ENCODE data around the gene CDK17. TPM values are rescaled to one million over a fixed set of nuclear protein-coding genes. Genes with fewer than 3 reads are reported as not detected.
A peak's percentile ranks its signal among the peaks of the same experiment; 100 is the strongest.

The CDK17 gene
- total and polyA plus RNA-seq, 10 donors = 12.9 to 108 (median 66.4) TPM

- H3K9me3 ChIP-seq = no peaks in the 10 kb centered on the region
- TF ChIP-seq, protein P1, sequence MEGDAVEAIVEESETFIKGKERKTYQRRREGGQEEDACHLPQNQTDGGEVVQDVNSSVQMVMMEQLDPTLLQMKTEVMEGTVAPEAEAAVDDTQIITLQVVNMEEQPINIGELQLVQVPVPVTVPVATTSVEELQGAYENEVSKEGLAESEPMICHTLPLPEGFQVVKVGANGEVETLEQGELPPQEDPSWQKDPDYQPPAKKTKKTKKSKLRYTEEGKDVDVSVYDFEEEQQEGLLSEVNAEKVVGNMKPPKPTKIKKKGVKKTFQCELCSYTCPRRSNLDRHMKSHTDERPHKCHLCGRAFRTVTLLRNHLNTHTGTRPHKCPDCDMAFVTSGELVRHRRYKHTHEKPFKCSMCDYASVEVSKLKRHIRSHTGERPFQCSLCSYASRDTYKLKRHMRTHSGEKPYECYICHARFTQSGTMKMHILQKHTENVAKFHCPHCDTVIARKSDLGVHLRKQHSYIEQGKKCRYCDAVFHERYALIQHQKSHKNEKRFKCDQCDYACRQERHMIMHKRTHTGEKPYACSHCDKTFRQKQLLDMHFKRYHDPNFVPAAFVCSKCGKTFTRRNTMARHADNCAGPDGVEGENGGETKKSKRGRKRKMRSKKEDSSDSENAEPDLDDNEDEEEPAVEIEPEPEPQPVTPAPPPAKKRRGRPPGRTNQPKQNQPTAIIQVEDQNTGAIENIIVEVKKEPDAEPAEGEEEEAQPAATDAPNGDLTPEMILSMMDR (IDR thresholded peaks at IDR 0.05 in 8 of 11, conservative IDR thresholded peaks at IDR 0.05 in 3 of 11) = no peak
- TF ChIP-seq POLR2AphosphoS5 (IDR thresholded peaks at IDR 0.05) (peak; percentile 5 to 47 (median 26)), POLR2A (IDR thresholded peaks at IDR 0.05) (no peak)
- no peaks in the 10 kb centered on the region for H3K27me3 ChIP-seq (replicated peaks in 1 of 7)
- H3K4me3 ChIP-seq = no peak overlapping the region
- WGBS, 5 donors = 61 to 88% (median 73%) methylated on average over 10 to 13 of the region's 13 CpGs
- intact Hi-C loops (cut with DNase I; ENCODE audit: low total_unique reads) = no loop called here
- H3K27ac ChIP-seq = peak overlapping the region; percentile 19 to 71 (median 47)
- H3K4me1 ChIP-seq = peaks cover 17 to 100% (median 81%) of the 10 kb centered on the region in 6 donors
- peak; percentile 69 for DNase-seq
- peaks cover 0 to 45% (median 0%) of the 10 kb centered on the region in 6 donors for H3K36me3 ChIP-seq
Observed at GRCh38 chr12:96238336-96239047, 161.7 kb downstream of the CDK17 start.

GRCh38 chr12:96237465-96238077 lies 162.7 kb downstream of the CDK17 start:
- Histone ChIP-seq H3K9me3 (no peaks in the 10 kb centered on the region), H3K4me3 (no peak overlapping the region), H3K27me3 (replicated peaks in 1 of 7) (no peaks in the 10 kb centered on the region), H3K4me1 (peaks cover 17 to 100% (median 81%) of the 10 kb centered on the region in 6 donors), H3K36me3 (peaks cover 0 to 53% (median 0%) of the 10 kb centered on the region in 6 donors), H3K27ac (peak overlapping the region in 7 of 8 donors; percentile 27 to 71 (median 48))
- intact Hi-C loops (cut with DNase I; ENCODE audit: low total_unique reads) = no loop called here
- 27 to 38% (median 31%) methylated on average over 9 of the region's 9 CpGs for WGBS, 5 donors
- TF ChIP-seq, protein P1 (IDR thresholded peaks at IDR 0.05 in 8 of 11, conservative IDR thresholded peaks at IDR 0.05 in 3 of 11) = no peak
- peak in 2 of 3 donors; percentile 17 to 39 for TF ChIP-seq POLR2AphosphoS5 (IDR thresholded peaks at IDR 0.05)
- peak; percentile 57 for DNase-seq

DNA sequence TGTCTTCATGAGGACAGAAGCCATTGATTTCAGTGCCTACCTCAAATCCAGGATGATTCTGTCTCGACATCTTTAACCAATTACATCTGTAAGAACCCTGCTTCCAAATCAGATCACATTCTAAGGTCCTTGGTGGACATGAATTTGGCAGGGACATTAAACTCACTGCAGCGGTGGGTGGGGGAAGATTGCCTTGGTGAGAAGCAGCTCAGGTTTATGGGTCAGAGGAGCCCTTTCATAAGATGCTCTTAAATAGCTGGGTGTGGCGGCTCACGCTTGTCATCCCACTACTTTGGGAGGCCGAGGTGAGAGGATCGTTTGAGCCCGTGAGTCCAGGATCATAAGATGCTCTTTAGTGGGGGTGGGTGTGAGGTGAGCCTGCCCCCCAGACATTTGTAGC lies 163.2 kb downstream of the CDK17 start:
- H3K4me1 ChIP-seq = peaks cover 17 to 95% (median 76%) of the 10 kb centered on the region in 6 donors
- WGBS, 5 donors = 86 to 90% (median 87%) methylated on average over 6 to 7 of the region's 7 CpGs
- intact Hi-C loops (cut with DNase I; ENCODE audit: low total_unique reads) = no loop called here

More for the DNA sequence above, 163.2 kb downstream of the CDK17 start:
- DNase-seq = no peak
- no peaks in the 10 kb centered on the region for H3K27me3 ChIP-seq (replicated peaks in 1 of 7)
- H3K27ac ChIP-seq = peak overlapping the region in 6 of 8 donors; percentile 44 to 71 (median 54)
- TF ChIP-seq, protein P1 (IDR thresholded peaks at IDR 0.05 in 8 of 11, conservative IDR thresholded peaks at IDR 0.05 in 3 of 11) = no peak
- TF ChIP-seq POLR2A (IDR thresholded peaks at IDR 0.05) = no peak
- TF ChIP-seq POLR2AphosphoS5 (IDR thresholded peaks at IDR 0.05) = no peak
- H3K4me3 ChIP-seq = no peak overlapping the region
- no peaks in the 10 kb centered on the region for H3K9me3 ChIP-seq
- peaks cover 0 to 57% (median 0%) of the 10 kb centered on the region in 6 donors for H3K36me3 ChIP-seq
